Naive thymus-derived CD4-positive, alpha-beta T cell (primary cell): Measurements from ENCODE around the gene ZNF33B. TPM values are rescaled to one million over a fixed set of nuclear protein-coding genes. Genes with fewer than 3 reads are reported as not detected.
A peak's percentile ranks its signal among the peaks of the same experiment; 100 is the strongest.

ENCODE experiments used
- ATAC-seq: fragments of 150-1000 bp; cut with Tn5 transposase; 2 replicates; pipeline ENCODE4 v1.10.0; 2021; ENCODE audit warnings: mild to moderate bottlenecking, moderate library complexity
- CTCF ChIA-PET: fragments of 350-600 bp; sonication (Branson Sonifier 250); formaldehyde crosslinking; loops from one replicate; lab custom pipeline; 2021; ENCODE audit warnings: antibody characterized with exemption; lab: Charles Lee
- POLR2A ChIA-PET: fragments of 350-600 bp; sonication (Branson Sonifier 250); formaldehyde crosslinking; loops from one replicate; lab custom pipeline; 2021; ENCODE audit warnings: antibody characterized with exemption, inconsistent platforms; lab: Charles Lee
- DNase-seq, 9 donors: peaks; one replicate each; pipeline versions ENCODE4 v3.0.0 to v3.0.0-alpha.2; 2020 to 2022; ENCODE audit warnings: mixed read lengths in 1 of 9
- H3K27ac ChIP-seq: one replicate; pipeline ENCODE4 v1.7.0; 2013; ENCODE audit warnings: mild to moderate bottlenecking, low read depth, low read length, moderate library complexity
- H3K27me3 ChIP-seq, 2 donors: one replicate each; pipeline ENCODE4 v1.7.0; 2013; ENCODE audit warnings: low read length in 2 of 2, mild to moderate bottlenecking in 2 of 2, moderate library complexity in 2 of 2; ENCODE audit not compliant: control insufficient read depth in 2 of 2, insufficient read depth in 2 of 2
- H3K36me3 ChIP-seq, 3 experiments: 1 replicate in 2 of 3; 2 replicates in 1 of 3; pipeline ENCODE4 v1.7.0; 2013; ENCODE audit warnings: low read length in 3 of 3, mild to moderate bottlenecking in 3 of 3, moderate library complexity in 1 of 3; ENCODE audit not compliant: insufficient read depth in 3 of 3, control insufficient read depth in 2 of 3
- H3K4me1 ChIP-seq, 2 donors: one replicate each; pipeline ENCODE4 v1.7.0; 2013; ENCODE audit warnings: low read length in 2 of 2, mild to moderate bottlenecking in 2 of 2, moderate library complexity in 1 of 2; ENCODE audit not compliant: control insufficient read depth in 2 of 2, insufficient read depth in 2 of 2
- H3K4me3 ChIP-seq: 2 replicates; pipeline ENCODE4 v1.7.0; 2013; ENCODE audit warnings: mild to moderate bottlenecking, low read length
- H3K9me3 ChIP-seq, 3 experiments: 1 replicate in 2 of 3; 2 replicates in 1 of 3; pipeline ENCODE4 v1.7.0; 2013; ENCODE audit warnings: low read length in 3 of 3; ENCODE audit not compliant: control insufficient read depth in 2 of 3
- H3K27ac Mint-ChIP-seq, 9 donors: one replicate each; pipeline ENCODE4 v1.8.0; 2020 to 2022; ENCODE audit warnings: mixed read lengths in 9 of 9, mild to moderate bottlenecking in 8 of 9, moderate library complexity in 5 of 9, inconsistent platforms in 2 of 9
- H3K27me3 Mint-ChIP-seq, 5 donors: one replicate each; pipeline ENCODE4 v1.8.0; 2021 to 2022; ENCODE audit warnings: mixed read lengths in 5 of 5, mild to moderate bottlenecking in 1 of 5
- H3K36me3 Mint-ChIP-seq, 5 donors: one replicate each; pipeline ENCODE4 v1.8.0; 2020 to 2022; ENCODE audit warnings: mixed read lengths in 5 of 5, mild to moderate bottlenecking in 3 of 5, inconsistent platforms in 1 of 5
- H3K4me1 Mint-ChIP-seq, 7 donors: one replicate each; pipeline ENCODE4 v1.8.0; 2020 to 2022; ENCODE audit warnings: mixed read lengths in 7 of 7, mild to moderate bottlenecking in 3 of 7, inconsistent platforms in 1 of 7
- H3K4me3 Mint-ChIP-seq, 10 donors: one replicate each; pipeline ENCODE4 v1.8.0; 2020 to 2022; ENCODE audit warnings: mild to moderate bottlenecking in 10 of 10, mixed read lengths in 10 of 10, moderate library complexity in 6 of 10, inconsistent platforms in 2 of 10
- H3K9me3 Mint-ChIP-seq, 11 donors: one replicate each; pipeline ENCODE4 v1.8.0; 2020 to 2022; ENCODE audit warnings: mixed read lengths in 11 of 11, mild to moderate bottlenecking in 4 of 11, inconsistent platforms in 1 of 11, moderate library complexity in 1 of 11
- intact Hi-C, 2 donors: fragments of 100-400 bp; cut with micrococcal nuclease; formaldehyde crosslinking; loops; one replicate each; pipeline ENCODE4 v1.15.1; 2023
- polyA plus RNA-seq, 2 donors: library from polyadenylated mRNA; unstranded; fragments of 300-500 nt; fragmentation: Illumina TruSeq; gene quantifications; one replicate each; pipeline ENCODE4 v1.2.3, GENCODE V29; 2021
- total RNA-seq, 6 experiments: library from RNA in 5 of 6; stranded (reverse) in 5 of 6; gene quantifications; 1 replicate in 5 of 6; 2 replicates in 1 of 6; pipeline ENCODE4 v1.2.3 and lab custom pipeline; 2021 to 2026

The ZNF33B gene
- total and polyA plus RNA-seq, 7 experiments from 2014 or later: 15.6 to 77.1 (median 31.2) TPM

- H3K27me3 Mint-ChIP-seq: no peaks in the 10 kb centered on the region
- H3K27me3 ChIP-seq: no peaks in the 10 kb centered on the region
- intact Hi-C loops: no loop called here
- peaks cover 13 to 92% (median 66%) of the 10 kb centered on the region in 11 donors for H3K9me3 Mint-ChIP-seq
- H3K9me3 ChIP-seq: peaks cover 0 to 52% (median 22%) of the 10 kb centered on the region in 3 experiments
- ATAC-seq: no peak
- DNase-seq: no peak
- peaks cover 0 to 2% (median 0%) of the 10 kb centered on the region in 7 donors for H3K4me1 Mint-ChIP-seq
- no peak overlapping the region for H3K4me3 Mint-ChIP-seq
- no peaks in the 10 kb centered on the region for H3K4me1 ChIP-seq
- CTCF ChIA-PET: no interaction called here
- POLR2A ChIA-PET: no interaction called here
- no peak overlapping the region for H3K27ac Mint-ChIP-seq
- no peak overlapping the region for H3K4me3 ChIP-seq
- H3K36me3 Mint-ChIP-seq: peaks cover 45 to 89% (median 86%) of the 10 kb centered on the region in 5 donors
- no peak overlapping the region for H3K27ac ChIP-seq
- H3K36me3 ChIP-seq: peaks cover 6 to 50% (median 26%) of the 10 kb centered on the region in 3 experiments
Measured at GRCh38 chr10:42596196-42596595, 42.2 kb downstream of the ZNF33B start.

GRCh38 chr10:42594246-42594650 is 44.1 kb downstream of the ZNF33B start:
- H3K4me3 ChIP-seq: no peak overlapping the region
- ChIA-PET POLR2A (no interaction called here), CTCF (no interaction called here)
- Mint-ChIP-seq H3K27ac (no peak overlapping the region), H3K4me1 (no peaks in the 10 kb centered on the region), H3K9me3 (peaks cover 18 to 95% (median 66%) of the 10 kb centered on the region in 11 donors), H3K4me3 (peak overlapping the region in 1 of 10 donors; percentile 13), H3K27me3 (no peaks in the 10 kb centered on the region), H3K36me3 (peaks cover 49 to 88% (median 86%) of the 10 kb centered on the region in 5 donors)
- DNase-seq: no peak
- H3K36me3 ChIP-seq: peaks cover 16 to 70% (median 26%) of the 10 kb centered on the region in 3 experiments
- peaks cover 0 to 63% (median 28%) of the 10 kb centered on the region in 3 experiments for H3K9me3 ChIP-seq
- H3K27ac ChIP-seq: no peak overlapping the region
- no peaks in the 10 kb centered on the region for H3K4me1 ChIP-seq
- intact Hi-C loops: no loop called here
- H3K27me3 ChIP-seq: no peaks in the 10 kb centered on the region
- ATAC-seq: no peak

GRCh38 chr10:42593284-42593683 is 45.1 kb downstream of the ZNF33B start:
- Histone ChIP-seq H3K4me1 (no peaks in the 10 kb centered on the region), H3K36me3 (peaks cover 16 to 80% (median 26%) of the 10 kb centered on the region in 3 experiments), H3K27me3 (no peaks in the 10 kb centered on the region), H3K9me3 (peaks cover 0 to 69% (median 28%) of the 10 kb centered on the region in 3 experiments), H3K4me3 (no peak overlapping the region), H3K27ac (no peak overlapping the region)
- Mint-ChIP-seq H3K4me3 (peak overlapping the region in 1 of 10 donors; percentile 13), H3K4me1 (peaks cover 0 to 1% (median 0%) of the 10 kb centered on the region in 7 donors), H3K36me3 (peaks cover 55 to 90% (median 86%) of the 10 kb centered on the region in 5 donors), H3K27ac (no peak overlapping the region), H3K9me3 (peaks cover 20 to 95% (median 68%) of the 10 kb centered on the region in 11 donors), H3K27me3 (no peaks in the 10 kb centered on the region)
- CTCF ChIA-PET: no interaction called here
- POLR2A ChIA-PET: no interaction called here
- ATAC-seq (no peak), DNase-seq (no peak)
- intact Hi-C loops: no loop called here

GRCh38 chr10:42583828-42584227 is 54.5 kb downstream of the ZNF33B start:
- intact Hi-C loops: no loop called here
- Histone ChIP-seq H3K9me3 (peaks cover 0 to 64% (median 10%) of the 10 kb centered on the region in 3 experiments), H3K27me3 (no peaks in the 10 kb centered on the region), H3K27ac (no peak overlapping the region), H3K36me3 (peaks cover 0 to 25% (median 0%) of the 10 kb centered on the region in 3 experiments), H3K4me3 (no peak overlapping the region), H3K4me1 (no peaks in the 10 kb centered on the region)
- no peak for DNase-seq
- Mint-ChIP-seq H3K9me3 (peaks cover 8 to 100% (median 57%) of the 10 kb centered on the region in 11 donors), H3K4me3 (no peak overlapping the region), H3K4me1 (peaks cover 0 to 1% (median 0%) of the 10 kb centered on the region in 7 donors), H3K27ac (no peak overlapping the region), H3K36me3 (peaks cover 38 to 60% (median 54%) of the 10 kb centered on the region in 5 donors), H3K27me3 (no peaks in the 10 kb centered on the region)
- ATAC-seq: no peak
- CTCF ChIA-PET: no interaction called here
- POLR2A ChIA-PET: no interaction called here

GRCh38 chr10:42578019-42578418 is 60.4 kb downstream of the ZNF33B start:
- Mint-ChIP-seq H3K36me3 (peaks cover 11 to 18% (median 12%) of the 10 kb centered on the region in 5 donors), H3K4me1 (peaks cover 0 to 5% (median 0%) of the 10 kb centered on the region in 7 donors), H3K27ac (no peak overlapping the region), H3K27me3 (peaks cover 0 to 15% (median 4%) of the 10 kb centered on the region in 5 donors), H3K9me3 (peaks cover 6 to 65% (median 25%) of the 10 kb centered on the region in 11 donors), H3K4me3 (no peak overlapping the region)
- Histone ChIP-seq H3K9me3 (peaks cover 0 to 22% (median 5%) of the 10 kb centered on the region in 3 experiments), H3K27me3 (no peaks in the 10 kb centered on the region), H3K27ac (no peak overlapping the region), H3K4me1 (no peaks in the 10 kb centered on the region), H3K4me3 (no peak overlapping the region), H3K36me3 (no peaks in the 10 kb centered on the region)
- DNase-seq (no peak), ATAC-seq (no peak)
- CTCF ChIA-PET: no interaction called here
- intact Hi-C loops: no loop called here
- POLR2A ChIA-PET: interaction anchor here (0.6 kb wide), 1 partner anchor 17 kb away, joined by 4 read pairs; no protein-coding TSS in a partner anchor

GRCh38 chr10:42576338-42576737 is 62.0 kb downstream of the ZNF33B start:
- H3K36me3 ChIP-seq: no peaks in the 10 kb centered on the region
- H3K27me3 Mint-ChIP-seq: peaks cover 0 to 15% (median 8%) of the 10 kb centered on the region in 5 donors
- ChIA-PET CTCF (no interaction called here), POLR2A (no interaction called here)
- no peaks in the 10 kb centered on the region for H3K4me1 ChIP-seq
- H3K27ac ChIP-seq: no peak overlapping the region
- peaks cover 0 to 5% (median 0%) of the 10 kb centered on the region in 3 experiments for H3K9me3 ChIP-seq
- H3K27ac Mint-ChIP-seq: no peak overlapping the region
- H3K4me3 Mint-ChIP-seq: no peak overlapping the region
- intact Hi-C loops: no loop called here
- H3K4me3 ChIP-seq: no peak overlapping the region
- H3K36me3 Mint-ChIP-seq: peaks cover 0 to 11% (median under 1%) of the 10 kb centered on the region in 5 donors
- ATAC-seq: no peak
- H3K27me3 ChIP-seq: no peaks in the 10 kb centered on the region
- no peak for DNase-seq
- H3K4me1 Mint-ChIP-seq: peaks cover 0 to 5% (median 0%) of the 10 kb centered on the region in 7 donors
- peaks cover 1 to 57% (median 18%) of the 10 kb centered on the region in 11 donors for H3K9me3 Mint-ChIP-seq

GRCh38 chr10:42574336-42574735 is 64.0 kb downstream of the ZNF33B start:
- Histone ChIP-seq H3K4me1 (no peaks in the 10 kb centered on the region), H3K27ac (no peak overlapping the region), H3K36me3 (no peaks in the 10 kb centered on the region), H3K9me3 (no peaks in the 10 kb centered on the region), H3K27me3 (no peaks in the 10 kb centered on the region), H3K4me3 (no peak overlapping the region)
- ATAC-seq: no peak
- Mint-ChIP-seq H3K4me1 (peaks cover 0 to 5% (median 0%) of the 10 kb centered on the region in 7 donors), H3K36me3 (peaks cover 0 to 15% (median 3%) of the 10 kb centered on the region in 5 donors), H3K4me3 (no peak overlapping the region), H3K9me3 (peaks cover 3 to 57% (median 13%) of the 10 kb centered on the region in 11 donors), H3K27me3 (peaks cover 0 to 15% (median 8%) of the 10 kb centered on the region in 5 donors), H3K27ac (no peak overlapping the region)
- POLR2A ChIA-PET: no interaction called here
- no peak for DNase-seq
- intact Hi-C loops: no loop called here
- CTCF ChIA-PET: no interaction called here
